Amniotic epithelial cell (primary cell): ENCODE results near the gene EPB41L4B.

Experiments
- DNase-seq: peaks from one replicate; pipeline ENCODE4 v3.0.0-alpha.2; 2010; ENCODE audit warnings: low read depth

EPB41L4B gene

DNA sequence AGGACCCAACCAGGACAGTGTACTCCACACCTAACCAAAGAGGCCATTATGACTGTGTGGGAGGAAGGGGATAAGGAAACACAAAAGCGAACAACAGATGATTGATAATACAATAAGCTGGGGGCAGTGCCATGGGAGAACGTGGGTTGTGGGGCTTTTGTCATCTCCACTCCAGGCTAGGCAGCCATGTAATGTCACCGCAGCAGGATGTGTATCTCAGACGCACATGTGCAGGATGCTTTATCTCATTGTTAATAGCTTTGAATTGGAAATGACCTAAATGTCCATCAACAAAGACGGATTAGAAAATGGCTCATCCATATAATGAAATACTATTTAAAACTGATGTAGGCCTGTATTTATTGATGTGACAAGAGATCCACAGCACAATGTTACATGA is 51.0 kb downstream of the EPB41L4B start:
- no peak for DNase-seq

DNA sequence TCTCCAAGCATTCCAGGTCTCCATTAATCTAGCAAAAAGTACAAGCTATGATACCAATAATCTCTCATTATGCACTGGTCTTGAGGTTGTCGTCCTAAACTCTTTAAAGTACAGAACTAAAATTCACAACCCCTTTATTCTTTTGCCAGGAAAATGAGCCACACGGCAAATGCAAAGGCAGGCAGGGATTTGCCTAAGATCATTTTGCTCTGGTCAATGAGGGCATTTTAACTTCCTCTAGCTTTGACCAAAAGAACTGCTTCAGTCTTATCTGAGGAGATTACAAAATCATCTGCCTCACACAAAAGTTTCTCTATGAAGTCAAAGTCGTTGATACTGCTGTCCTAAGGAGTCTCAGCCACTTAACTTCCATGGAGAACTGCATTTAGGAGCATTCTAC is 51.8 kb downstream of the EPB41L4B start:
- no peak for DNase-seq

DNA sequence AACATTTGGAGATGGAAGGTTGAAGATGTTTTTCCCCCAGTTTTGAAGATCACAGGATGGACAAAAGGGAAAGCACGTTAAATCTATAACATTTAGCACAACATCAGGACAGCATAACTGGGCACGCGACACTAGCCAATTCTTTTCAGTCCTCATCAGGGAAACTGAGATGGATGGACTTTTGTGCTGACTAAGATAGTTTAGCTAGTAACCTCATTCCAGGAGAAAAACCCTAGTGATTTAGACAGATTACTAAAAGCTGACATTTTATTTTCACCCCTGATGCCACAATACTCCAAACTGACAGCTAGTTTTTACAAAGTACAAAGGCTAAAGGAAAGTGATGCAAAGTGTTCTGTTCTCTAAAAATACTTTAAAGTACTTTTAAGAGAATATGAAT is 53.3 kb downstream of the EPB41L4B start:
- DNase-seq, result no peak

DNA sequence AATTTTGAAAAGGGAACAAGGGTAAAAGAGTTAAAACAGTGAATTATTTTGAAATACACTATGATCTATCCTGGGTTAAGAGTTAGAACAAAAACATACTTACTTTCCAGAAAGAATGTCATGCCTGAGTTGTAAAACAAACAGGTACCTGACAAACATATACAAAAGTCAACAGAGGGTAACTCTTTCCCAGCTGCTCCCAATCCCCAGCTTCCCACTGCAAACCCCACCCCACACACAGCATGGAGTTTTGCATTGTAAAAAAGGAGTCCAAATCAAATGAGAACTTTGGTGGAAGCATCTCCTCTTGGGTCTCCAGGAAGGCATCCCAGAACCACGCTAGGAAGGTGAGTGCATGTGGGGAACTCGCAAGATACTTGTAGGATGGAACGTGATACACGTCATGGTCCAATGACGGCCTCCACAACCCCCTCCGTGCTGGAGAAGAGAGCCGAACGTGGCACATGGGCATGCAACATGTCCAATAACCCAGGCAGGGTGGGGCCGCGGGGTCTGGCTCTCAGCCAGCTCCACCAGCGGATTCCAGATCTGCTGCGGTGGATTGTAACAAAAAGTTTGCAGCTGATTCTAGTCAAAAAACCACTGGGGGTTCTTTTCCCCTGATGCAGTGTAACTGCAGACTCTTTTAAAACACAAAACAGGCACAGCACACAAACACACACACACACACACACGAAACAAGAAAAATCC is 55.8 kb downstream of the EPB41L4B start:
- DNase-seq, result no peak

DNA sequence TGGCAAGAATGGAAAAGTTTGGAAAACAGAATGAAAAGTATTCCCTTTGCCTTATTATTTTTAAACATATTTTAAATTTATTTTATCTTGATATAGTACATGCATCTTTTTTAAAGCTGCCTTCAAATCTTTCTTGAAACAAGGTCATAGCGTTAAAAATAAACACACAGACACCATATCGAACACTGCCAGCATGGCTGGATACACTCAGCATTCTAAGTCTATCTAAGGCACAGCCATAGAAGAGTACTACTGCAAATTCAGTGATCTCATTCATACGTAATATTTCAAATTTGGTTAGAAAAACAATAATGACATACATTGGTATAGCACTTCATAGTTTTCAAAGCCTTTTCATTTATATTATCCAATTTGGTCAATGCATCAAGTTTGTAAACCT is 57.5 kb downstream of the EPB41L4B start:
- DNase-seq, result no peak

DNA sequence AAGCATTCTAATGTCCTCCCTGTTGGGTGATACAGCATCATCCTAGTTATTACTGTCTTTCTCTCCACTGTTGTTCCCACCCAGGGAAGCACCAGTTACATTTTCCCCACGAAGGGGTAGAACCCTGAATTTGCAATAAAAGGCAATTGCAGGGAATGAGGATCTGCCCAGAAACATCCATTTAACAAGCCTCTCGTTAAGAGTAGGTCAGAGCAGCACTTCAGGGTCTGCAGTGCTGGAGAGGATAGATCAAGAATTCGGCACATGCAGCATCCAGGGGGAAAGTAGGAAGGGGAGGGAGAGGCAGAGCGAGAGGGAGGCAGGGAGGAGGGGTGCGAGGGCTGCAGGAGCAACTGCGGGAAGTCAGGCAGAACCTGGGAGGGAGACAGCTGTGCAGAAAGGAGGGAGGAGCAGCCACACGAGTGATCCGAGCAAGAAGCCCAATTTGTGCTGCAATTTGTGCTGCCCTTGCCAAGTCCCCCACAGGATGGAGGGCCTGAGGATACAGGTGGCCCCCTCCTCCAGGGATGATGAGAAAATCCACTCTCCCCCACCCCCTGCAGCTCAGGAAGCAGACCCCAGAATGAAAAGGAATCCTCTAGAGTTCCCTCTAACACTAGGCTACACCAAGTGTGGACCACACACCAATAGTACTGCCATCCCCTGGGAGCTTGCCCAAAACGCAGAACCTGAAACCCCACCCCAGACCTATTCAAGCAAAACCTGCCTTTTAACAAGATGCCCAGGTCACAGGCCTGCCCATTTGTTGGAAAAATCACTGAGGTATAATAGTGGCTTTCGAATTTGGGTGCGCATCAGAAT is 62.2 kb downstream of the EPB41L4B start:
- no peak for DNase-seq

DNA sequence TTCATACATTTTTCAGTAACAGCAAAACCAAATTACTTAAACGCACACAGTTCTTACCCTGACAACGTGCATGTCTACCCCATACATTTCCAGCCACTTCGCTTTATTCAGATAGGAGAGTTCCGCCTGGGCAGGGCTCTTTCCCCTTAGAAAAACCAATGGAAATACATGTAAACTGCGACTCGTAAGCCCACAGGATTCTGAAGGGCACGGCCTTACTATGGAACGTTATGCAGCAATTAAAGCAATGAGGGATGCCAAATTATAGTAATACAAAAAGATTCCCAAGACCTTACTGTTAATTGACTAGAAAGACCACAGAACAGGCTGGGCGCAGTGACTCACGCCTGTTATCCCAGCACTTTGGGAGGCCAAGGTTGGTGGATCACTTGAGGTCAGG is 64.5 kb downstream of the EPB41L4B start:
- DNase-seq, result peak; percentile 25

DNA sequence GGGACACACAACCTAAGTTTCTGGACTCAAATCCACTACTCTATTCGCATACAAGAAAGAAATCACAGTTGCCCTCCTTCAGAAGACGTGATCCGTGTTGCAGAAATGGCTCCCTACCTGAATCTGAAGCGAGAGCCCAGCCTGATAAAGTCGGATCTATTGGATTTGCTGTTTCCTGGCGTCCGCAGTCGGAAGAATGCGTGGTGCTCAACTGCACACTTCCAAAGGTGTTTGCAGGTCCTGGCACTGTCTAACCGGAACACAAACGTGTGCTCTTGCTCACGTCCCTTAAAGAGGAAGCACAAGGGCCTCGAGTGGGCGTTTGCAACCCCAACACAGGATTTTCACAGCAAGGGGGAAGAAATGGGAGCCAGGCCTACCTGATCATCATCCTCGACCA is 65.5 kb downstream of the EPB41L4B start:
- DNase-seq, result no peak

DNA sequence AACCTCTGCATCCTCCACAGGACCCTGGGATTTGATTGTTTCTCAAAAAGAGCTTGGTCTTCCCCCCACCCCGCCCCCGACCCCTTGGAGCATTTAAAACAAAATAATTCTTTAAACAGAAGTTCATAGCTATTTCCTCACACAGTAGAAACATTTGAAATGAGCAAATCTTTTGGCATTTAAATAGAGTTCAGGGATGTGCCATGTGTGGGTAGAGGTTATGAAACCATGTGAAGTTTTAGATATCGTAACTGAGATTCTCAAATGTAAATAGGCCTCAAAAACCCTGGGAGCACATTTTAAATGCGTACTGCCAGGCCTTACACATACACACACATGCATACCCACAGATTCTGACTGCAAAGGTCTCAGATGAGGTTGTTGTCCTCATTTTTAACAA is 66.5 kb downstream of the EPB41L4B start:
- DNase-seq, result peak; percentile 92

DNA sequence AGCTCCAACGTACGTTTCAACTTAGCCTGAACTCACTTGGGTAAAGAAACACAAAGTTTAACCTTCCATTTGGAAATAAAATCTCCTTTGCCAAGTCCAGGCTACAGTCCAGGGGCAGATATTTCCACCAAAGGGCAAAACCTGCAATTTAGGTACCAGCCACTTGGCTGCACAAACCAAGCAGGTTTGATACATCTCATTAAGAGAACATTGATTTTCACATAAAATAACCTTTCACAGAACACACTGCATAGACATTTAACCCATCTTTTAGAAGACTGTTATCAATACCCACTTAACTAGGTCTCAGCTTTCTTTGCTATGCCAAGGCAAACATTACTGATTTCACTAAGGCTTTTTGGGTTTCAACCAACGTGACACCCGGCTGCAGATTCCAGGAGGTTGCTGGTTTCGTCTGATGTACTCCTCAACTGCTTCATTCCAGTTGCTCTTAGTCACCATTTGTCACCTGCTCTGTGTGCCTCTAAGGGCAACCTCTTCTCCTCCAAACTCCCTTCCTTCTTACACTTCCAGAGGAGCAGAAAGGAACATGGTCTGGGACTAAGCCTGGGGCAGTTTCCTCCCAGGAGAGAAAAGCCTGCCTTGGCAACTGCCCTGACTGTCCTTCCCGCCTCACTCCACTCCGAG is 67.1 kb downstream of the EPB41L4B start:
- peak; percentile 64 for DNase-seq

DNA sequence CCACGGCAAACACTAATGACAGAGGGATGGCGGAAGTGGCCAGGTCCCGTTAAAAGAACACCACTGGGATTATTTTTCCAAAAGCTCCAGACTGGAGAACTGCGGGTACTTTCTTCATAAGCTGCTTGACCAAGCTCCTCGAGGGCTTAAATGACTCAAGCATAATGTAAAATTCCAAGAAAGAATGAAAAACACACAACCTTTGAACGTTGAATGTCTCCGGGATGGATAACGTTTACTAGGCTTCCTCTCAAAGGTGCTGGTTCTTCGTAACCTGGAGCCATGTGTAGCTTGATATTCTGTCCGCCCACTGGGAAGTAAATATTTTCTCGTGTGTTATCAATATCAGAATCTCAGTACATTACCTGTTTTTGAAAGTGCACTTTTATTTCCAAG is 67.6 kb downstream of the EPB41L4B start:
- no peak for DNase-seq

DNA sequence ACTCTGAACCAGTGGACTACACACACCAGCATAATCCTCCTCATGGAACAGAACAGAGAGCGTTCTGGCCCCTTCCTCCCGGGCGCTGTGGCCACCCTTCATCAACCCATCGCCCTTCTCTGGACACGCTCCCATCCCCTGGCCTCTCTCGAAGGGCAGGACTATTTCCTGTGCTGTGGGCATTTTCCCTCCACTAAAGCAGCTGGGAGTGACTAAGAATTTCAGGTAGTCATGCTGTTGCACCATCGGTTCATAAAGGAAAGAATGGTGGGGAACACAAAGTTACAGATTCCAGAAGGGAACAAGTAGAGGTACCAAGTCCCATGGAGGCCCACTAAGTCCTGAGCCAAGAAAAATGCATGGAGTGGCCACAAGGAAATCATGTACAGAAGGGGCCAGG is 68.6 kb downstream of the EPB41L4B start:
- no peak for DNase-seq

DNA sequence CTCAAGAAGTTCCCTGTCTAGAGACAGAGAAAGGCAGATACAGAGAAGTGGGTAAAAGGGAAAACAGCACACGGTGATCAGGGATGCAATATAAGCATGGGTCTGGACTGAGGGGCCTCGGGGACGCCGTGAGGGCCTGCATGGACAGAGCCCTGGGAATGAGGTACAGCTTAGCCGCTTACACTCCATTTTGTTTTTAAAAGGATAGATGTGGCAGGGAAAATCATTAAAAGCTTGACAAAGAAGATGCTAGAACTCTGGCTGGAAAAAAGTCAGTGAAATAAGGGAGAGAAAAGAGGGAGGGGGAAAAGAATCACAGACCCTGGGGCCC is 69.1 kb downstream of the EPB41L4B start:
- no peak for DNase-seq

DNA sequence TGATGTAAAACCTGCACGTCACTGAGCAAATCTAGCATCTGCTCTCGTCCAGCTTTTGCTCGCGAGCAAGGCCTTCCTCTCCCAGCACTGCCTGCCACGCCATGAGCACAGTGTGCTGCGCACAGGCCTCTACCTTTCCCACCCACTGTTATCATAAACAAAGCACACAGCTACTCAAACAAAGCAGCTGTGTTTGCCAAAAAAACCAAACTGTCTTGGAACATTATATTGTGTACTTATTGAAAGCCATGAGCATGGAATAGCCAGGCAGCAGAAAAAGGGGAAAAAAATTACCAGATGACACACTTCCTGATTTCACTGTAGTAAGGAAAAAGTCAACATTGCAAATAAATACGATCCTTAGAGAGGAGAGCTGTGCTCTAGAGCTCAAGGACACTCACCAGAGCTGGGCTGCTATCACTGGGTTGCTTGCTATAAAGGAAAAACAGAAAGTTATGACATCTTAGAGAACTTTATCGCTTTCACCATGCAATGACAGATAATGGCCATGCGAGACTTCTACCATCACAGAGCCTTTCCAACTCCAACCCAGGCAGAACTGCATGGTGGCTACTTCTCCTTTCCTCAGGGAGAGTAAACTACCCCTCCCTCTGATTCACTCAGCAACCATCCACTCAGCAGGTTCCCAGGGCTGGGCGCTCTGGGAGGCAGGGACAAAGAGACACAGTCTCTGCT is 69.6 kb downstream of the EPB41L4B start:
- peak; percentile 45 for DNase-seq

DNA sequence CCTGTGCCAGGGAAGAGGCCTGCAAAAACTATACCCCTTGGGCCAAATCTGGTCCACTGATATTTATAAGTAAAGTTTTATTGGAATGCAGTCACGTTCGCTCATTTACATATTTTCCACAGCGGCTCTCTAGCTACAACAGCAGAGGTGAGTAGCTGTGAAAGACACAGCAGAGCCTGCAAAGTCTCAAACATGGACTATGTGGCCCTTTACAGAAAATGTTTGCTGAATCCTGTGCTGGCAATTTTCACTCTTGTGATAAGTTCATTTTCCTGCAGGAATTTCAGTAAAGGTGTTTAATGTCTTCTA is 70.1 kb downstream of the EPB41L4B start:
- DNase-seq, result no peak

DNA sequence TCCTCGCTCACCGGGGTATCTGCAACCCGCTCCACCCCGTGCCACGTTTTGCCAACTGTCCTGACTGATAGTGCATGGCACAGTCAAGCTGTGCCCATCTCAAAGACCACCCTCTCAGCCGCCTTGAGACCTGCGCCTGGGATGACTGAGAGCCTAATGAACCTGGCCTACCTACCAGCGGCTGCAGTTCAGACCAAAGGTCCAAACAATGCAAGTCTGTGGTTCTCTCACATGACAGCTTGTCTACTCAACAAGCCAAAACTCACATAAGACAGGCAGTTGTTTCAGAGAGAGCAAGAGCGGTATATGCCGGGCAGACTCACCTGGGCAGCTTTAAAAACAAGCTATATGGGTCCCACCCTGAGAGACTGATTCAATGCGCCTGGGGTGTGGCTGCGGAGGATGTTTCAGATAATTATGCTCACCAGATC is 70.5 kb downstream of the EPB41L4B start:
- no peak for DNase-seq

DNA sequence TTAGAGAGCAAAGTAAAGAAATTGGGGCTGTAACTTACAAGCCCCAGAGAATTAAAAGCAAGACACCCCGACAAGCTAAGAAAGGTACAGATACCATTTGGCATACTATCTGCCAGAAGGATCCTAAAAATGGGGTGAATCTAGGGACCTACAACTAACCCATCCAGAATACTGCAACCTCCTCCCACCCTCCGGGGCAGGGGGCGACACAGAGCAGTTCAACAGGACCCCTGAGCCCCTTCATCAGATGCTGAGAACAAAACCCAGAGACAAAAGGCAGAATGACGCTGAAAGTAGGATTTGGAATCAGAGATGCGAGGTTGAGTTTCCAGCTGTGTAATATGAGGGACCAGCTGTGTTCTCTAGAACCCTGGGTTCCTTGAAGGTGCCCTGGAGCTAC is 71.2 kb downstream of the EPB41L4B start:
- no peak for DNase-seq

DNA sequence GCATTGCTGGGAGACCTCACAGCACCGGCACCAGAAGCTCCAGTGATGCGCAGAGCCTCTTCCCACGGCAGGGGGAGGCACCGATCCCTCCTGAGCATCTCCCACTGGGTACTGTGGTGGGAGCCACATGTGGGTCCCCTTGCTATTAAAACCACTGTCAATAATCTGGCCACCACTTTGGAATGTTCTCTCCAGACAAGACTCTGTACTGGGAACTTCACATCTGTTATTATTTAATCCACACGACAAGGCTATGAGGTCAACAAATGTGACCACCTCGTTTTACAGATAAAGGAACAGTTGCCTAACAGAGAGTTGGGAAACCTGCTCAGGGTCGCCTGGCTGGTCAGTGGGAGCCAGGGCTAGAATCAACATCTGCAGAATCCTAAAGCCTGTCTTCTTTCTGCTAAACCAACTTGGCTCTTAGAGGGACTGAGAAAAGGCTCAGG is 72.7 kb downstream of the EPB41L4B start:
- DNase-seq, result peak; percentile 63

DNA sequence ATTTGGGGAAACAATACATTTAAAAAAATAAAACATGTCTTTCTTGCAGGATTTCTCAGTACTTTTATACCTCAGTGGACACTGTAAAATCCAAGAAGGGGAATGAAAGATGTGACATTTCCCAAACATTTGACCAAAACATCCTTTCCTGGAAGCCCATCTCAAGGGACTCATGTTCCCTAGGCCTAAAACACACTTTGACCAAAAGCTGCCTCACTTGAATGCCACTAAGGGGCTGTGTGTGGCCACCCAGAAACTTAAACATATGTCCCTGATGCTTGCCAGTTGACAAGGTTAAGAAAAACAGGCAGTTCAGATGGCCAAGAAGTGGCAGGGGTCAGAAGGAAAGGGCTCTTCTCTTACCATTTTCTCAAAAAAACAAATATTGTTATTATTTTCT is 73.6 kb downstream of the EPB41L4B start:
- no peak for DNase-seq

DNA sequence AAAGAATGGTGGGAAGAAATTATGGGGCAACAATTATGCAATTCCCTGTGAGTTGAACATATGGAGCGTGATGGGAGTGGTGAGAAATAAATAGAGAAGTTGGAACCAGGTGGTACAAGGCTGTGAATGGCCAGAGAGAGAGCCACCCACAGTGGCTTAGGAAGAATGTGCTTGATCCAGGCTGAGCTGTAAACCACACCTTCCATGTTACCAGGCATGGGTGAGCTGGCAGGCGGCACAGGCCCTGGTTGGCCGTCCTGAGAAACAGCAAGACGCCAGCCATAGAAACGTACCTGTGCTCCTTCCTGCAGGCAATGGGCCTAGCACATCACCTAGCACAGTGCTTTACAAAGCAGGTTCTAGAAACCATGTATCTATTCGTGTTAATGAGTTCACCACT is 74.3 kb downstream of the EPB41L4B start:
- DNase-seq, result no peak

DNA sequence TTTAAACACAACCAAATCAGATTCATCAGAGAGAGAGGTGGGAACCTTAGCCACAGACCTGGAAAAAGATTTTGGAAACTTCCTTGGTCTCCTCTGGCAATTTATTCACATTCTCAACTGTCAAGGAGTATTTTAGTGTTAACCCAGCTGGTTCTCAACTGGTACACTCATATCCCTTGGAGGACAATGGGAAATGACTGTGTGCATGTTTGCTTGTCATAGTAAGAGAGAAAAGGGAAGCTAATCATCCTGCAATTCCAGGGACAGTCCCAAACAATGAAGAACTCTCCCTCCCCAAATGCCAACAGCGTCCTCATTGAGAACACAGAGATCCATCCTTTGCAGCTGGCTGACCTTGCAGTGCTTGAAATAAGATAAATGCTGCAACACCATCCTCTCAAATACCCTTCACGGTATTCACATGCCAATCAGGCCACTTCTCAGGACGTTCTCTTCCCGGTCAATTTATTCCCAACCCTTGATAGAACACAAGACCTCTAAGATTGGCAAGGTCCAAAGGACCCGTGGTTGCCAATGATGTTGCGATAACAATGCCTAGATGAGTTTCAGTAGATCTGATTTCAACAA is 75.5 kb downstream of the EPB41L4B start:
- no peak for DNase-seq
